HUES64 (cell line): Measurements from ENCODE around the gene IL22.

Source experiments
- H3K27ac ChIP-seq: 2 replicates; pipeline ENCODE4 v1.7.0; 2013; ENCODE audit warnings: low read depth, low read length, inconsistent platforms
- H3K27me3 ChIP-seq: 2 replicates; pipeline ENCODE4 v1.6.1; 2013; ENCODE audit warnings: mild to moderate bottlenecking, low read length; ENCODE audit not compliant: insufficient read depth
- H3K36me3 ChIP-seq: 2 replicates; pipeline ENCODE4 v1.6.1; 2013; ENCODE audit warnings: mild to moderate bottlenecking, low read length; ENCODE audit not compliant: insufficient read depth
- H3K4me1 ChIP-seq: 2 replicates; pipeline ENCODE4 v1.6.1; 2013; ENCODE audit warnings: mild to moderate bottlenecking, low read length, moderate library complexity; ENCODE audit not compliant: insufficient read depth
- H3K4me3 ChIP-seq: 2 replicates; pipeline ENCODE4 v1.5.1; 2013; ENCODE audit warnings: mild to moderate bottlenecking, low read length, moderate library complexity
- H3K9ac ChIP-seq: 2 replicates; pipeline ENCODE4 v1.6.1; 2013; ENCODE audit warnings: mild to moderate bottlenecking, low read depth, low read length
- H3K9me3 ChIP-seq: 2 replicates; pipeline ENCODE4 v1.6.1; 2013; ENCODE audit warnings: low read depth, low read length; ENCODE audit not compliant: insufficient read depth
- WGBS: fragments of 150-250, 120-280 bp; methylation state at CpG from one replicate; pipeline ENCODE4 v1.1.7; 2013; ENCODE audit warnings: missing lambda C conversion rate; 5-methylcytosine and 5-hydroxymethylcytosine counted together

IL22 gene

DNA sequence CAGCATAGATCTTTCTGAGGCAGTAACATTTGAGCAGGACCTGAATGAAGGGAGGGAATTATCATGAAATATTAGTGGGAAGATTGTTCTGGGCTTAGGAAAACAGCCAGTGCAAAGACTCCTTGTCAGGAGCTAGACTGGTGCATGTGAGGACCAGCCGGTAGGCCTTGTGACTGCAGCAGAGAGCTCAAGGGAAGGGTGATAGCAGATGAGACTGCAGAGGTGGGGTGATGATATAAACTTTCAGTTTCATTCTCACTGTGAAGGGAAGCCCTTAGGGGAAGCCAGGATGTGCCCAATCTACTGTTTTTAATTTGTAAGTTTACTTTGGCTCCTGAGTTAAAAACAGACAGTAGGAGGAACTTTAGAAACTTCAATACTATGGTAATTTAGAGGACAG, 12.4 kb downstream of the IL22 start:
- H3K4me3 ChIP-seq, result no peak overlapping the region
- H3K36me3 ChIP-seq, result no peaks in the 10 kb centered on the region
- no peaks in the 10 kb centered on the region for H3K27me3 ChIP-seq
- no peaks in the 10 kb centered on the region for H3K9me3 ChIP-seq
- 81% methylated on average over 1 of the region's 1 CpG for WGBS
- peaks cover 7% of the 10 kb centered on the region; the same call in 1 of the 2 replicates for H3K4me1 ChIP-seq
- no peak overlapping the region for H3K27ac ChIP-seq
- no peak overlapping the region for H3K9ac ChIP-seq

DNA sequence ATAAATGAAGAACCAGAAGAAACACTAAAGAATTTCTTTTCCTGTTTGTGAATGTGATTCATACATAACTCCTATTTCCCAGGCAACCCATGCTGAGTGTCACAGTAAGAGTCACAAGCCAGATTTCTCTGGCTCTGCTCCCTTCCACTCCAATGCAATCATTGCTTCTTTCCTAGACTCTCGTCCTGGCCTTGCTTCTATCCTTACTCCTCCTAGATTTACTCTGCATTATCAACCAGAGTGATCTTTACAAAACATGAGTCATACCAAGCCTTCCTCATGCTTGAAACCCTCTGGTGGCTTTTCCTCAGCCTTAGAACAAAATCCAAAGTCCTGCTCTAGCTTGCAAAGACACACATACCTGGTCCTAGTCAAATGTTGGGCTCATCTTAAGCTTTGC, 13.3 kb downstream of the IL22 start:
- H3K27me3 ChIP-seq, result no peaks in the 10 kb centered on the region
- H3K9me3 ChIP-seq, result no peaks in the 10 kb centered on the region
- no peak overlapping the region for H3K27ac ChIP-seq
- peaks cover 3% of the 10 kb centered on the region; the same call in 1 of the 2 replicates for H3K4me1 ChIP-seq
- no peak overlapping the region for H3K4me3 ChIP-seq
- no peak overlapping the region for H3K9ac ChIP-seq
- 84% methylated on average over 1 of the region's 1 CpG for WGBS
- no peaks in the 10 kb centered on the region for H3K36me3 ChIP-seq

DNA sequence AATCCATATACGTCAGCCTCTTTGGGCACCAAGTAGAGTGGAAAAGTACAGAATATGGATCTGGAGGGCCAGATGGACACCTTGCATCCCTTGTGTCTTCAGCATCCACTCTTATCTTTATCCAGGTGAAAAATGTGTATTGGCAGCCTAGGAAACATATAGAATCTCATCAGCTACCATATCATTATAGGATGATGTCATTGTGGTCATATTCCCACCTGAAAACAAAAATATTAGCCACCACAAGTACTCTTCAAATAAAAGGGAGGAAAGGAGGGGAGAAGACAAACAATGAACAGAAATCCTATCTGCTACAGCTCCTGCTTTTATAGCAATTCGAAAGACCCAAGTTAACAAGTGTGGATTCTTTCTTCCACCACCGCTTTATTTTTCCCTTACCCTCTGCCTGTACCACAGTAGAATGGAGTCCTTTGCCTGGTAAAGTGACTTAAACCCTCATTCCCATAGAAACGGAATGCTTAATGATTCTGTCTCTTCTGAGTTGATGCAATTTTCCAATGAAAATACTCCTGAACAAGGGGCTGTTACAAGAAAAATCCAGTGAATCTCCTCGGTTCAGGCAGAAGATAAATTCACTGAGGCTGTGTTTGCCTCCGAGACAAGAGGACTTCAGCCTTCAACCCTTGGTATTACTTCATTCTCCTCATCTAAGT, 14.0 kb downstream of the IL22 start:
- no peaks in the 10 kb centered on the region for H3K27me3 ChIP-seq
- H3K27ac ChIP-seq, result no peak overlapping the region
- no peak overlapping the region for H3K4me3 ChIP-seq
- H3K36me3 ChIP-seq, result no peaks in the 10 kb centered on the region
- no peaks in the 10 kb centered on the region for H3K9me3 ChIP-seq
- H3K9ac ChIP-seq, result no peak overlapping the region
- 96% methylated on average over 6 of the region's 6 CpGs for WGBS
- H3K4me1 ChIP-seq, result no peaks in the 10 kb centered on the region; the same call in 1 of the 2 replicates

DNA sequence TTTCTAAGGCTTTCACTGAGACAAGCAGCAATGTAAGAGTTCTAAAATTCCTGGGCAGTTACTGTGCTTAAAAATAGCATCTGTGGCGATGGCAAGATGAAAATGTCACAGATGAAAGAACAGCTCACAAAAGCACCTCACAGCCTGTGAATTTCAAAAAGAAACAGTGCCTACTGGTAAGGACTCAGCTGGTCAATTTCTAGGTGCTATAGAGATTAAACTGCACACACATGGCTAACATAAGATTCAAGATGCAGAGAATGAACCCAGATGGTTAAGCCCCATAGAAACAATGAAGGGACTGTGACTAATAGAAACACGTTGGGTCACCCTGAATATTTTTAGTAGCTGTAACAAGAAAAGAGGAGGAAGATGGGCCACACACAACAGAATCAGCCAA, 15.8 kb downstream of the IL22 start:
- no peak overlapping the region for H3K9ac ChIP-seq
- H3K36me3 ChIP-seq, result no peaks in the 10 kb centered on the region
- no peaks in the 10 kb centered on the region for H3K27me3 ChIP-seq
- H3K4me3 ChIP-seq, result no peak overlapping the region
- 83% methylated on average over 2 of the region's 2 CpGs for WGBS
- no peaks in the 10 kb centered on the region for H3K9me3 ChIP-seq
- H3K27ac ChIP-seq, result no peak overlapping the region
- H3K4me1 ChIP-seq, result no peaks in the 10 kb centered on the region; the same call in 1 of the 2 replicates

DNA sequence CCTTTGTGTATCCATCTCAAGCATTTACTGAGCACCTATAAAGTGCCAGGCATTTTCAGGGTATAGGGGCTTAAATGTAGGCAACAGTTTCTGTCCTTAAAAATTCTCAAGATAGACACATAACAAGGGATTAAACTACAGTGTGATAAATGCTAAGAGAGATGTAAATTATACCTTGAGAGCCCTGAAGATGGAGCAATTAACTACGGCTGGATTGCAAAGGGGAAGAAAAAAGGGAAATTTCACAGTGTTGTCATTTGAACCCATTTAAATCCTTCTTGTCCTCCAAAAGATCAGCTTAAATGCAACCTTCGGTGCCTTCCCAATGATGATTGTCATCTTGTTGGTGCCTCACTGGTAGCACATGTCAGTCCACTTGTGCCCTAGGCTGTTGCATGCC, 16.3 kb downstream of the IL22 start:
- Histone ChIP-seq H3K27me3 (no peaks in the 10 kb centered on the region), H3K36me3 (no peaks in the 10 kb centered on the region), H3K27ac (no peak overlapping the region), H3K4me3 (no peak overlapping the region), H3K4me1 (no peaks in the 10 kb centered on the region; the same call in 1 of the 2 replicates), H3K9ac (no peak overlapping the region), H3K9me3 (no peaks in the 10 kb centered on the region)
- 90% methylated on average over 2 of the region's 2 CpGs for WGBS

DNA sequence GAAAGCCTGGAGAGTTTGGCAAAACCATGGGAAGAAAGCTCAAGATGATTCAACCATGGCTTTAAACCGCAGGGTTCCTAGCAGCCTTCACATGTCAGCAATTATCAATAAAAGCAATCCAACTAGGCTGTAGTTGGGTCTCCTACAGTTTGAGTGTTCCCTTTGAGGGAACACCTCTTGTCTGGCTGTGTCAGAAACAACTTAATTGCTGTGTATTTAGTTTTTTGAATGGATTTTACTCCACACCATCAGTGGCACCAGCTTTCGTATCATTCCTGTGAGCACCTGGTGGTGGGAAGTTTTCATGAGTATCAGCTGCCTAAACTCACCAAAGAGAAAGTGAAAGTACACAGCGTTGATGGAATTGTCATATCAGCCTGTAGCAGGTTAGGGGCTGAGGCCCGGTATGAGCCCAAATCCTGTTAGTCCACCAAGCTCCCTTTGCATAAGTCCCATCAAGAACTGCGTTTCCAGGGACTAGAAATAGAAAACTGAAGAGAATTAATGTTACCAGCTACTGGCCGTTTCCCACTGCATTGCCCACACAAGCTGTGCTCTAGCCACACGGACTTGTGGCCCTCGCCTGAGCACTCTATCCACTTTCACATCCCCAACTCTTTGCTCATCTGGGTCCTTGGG, 16.9 kb downstream of the IL22 start:
- 96% methylated on average over 8 of the region's 8 CpGs for WGBS

DNA sequence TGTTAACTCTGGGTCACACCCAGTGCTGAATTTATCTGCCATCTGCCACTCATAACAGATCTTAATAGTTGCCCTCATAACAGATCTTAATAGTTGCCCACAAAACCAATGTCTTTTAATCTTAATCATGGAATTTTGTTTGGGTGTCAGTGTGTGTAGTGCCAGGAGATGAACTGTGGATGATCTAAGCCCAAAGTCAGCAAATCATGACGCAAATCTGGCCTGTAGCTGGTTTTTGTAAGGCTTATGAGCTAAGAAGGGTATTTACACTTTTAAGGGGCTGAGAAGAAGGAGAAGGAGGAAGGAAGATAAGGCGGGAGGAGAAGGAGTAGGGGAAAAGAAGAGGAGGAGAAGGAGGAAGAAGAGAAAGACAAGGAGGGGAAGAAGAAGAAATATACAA, 17.8 kb downstream of the IL22 start:
- H3K9ac ChIP-seq, result no peak overlapping the region
- no peak overlapping the region for H3K4me3 ChIP-seq
- no peaks in the 10 kb centered on the region for H3K36me3 ChIP-seq
- no peak overlapping the region for H3K27ac ChIP-seq
- no peaks in the 10 kb centered on the region for H3K27me3 ChIP-seq
- 92% methylated on average over 2 of the region's 2 CpGs for WGBS
- H3K4me1 ChIP-seq, result no peaks in the 10 kb centered on the region; the same call in 1 of the 2 replicates
- H3K9me3 ChIP-seq, result no peaks in the 10 kb centered on the region

More for the DNA sequence above, 16.9 kb downstream of the IL22 start:
- no peak overlapping the region for H3K4me3 ChIP-seq
- H3K36me3 ChIP-seq, result no peaks in the 10 kb centered on the region
- no peaks in the 10 kb centered on the region; the same call in 1 of the 2 replicates for H3K4me1 ChIP-seq
- no peak overlapping the region for H3K27ac ChIP-seq
- no peak overlapping the region for H3K9ac ChIP-seq
- no peaks in the 10 kb centered on the region for H3K27me3 ChIP-seq
- H3K9me3 ChIP-seq, result no peaks in the 10 kb centered on the region

DNA sequence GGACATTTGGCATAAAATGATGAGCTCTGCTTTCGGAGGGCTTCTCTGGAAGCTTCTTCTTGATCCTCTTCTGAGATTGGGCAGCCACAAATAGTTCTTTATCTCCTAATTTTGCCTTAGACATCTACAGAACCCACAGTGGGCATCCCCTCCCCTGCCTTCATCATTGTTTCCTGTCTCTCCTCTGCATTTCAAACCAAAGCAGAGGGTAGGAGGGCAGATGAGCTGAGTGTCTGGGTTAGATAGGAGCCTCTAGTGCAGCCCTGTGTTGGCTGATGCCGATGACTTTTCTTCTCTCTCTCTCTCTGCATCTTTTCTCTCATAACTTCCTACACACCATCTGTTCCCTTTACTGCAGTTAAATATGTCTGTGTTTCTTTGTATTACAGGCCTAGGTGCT, 19.3 kb downstream of the IL22 start:
- H3K27ac ChIP-seq, result no peak overlapping the region
- H3K27me3 ChIP-seq, result no peaks in the 10 kb centered on the region
- H3K9ac ChIP-seq, result no peak overlapping the region
- H3K9me3 ChIP-seq, result no peaks in the 10 kb centered on the region
- no peak overlapping the region for H3K4me3 ChIP-seq
- no peaks in the 10 kb centered on the region for H3K4me1 ChIP-seq
- WGBS, result 95% methylated on average over 1 of the region's 2 CpGs
- no peaks in the 10 kb centered on the region for H3K36me3 ChIP-seq

DNA sequence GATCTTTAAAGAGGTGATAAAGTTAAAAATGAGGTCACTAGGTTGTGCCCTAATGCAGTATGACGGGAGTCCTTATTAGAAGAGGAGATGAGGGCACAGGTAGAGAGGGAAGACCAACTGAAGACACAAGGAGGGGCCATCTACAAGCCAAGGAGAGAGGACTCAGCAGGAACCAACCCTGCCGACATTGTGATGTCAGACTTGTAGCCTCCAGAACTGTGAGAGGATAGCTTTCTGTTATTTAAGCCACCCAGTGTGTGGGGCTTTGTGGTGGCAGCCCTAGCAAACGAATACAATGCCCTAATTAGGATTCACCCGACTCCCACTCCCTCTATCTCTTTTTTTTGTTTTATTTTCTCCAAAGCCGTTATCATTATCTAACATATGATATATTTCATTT, 19.9 kb downstream of the IL22 start:
- Histone ChIP-seq H3K27ac (no peak overlapping the region), H3K9me3 (no peaks in the 10 kb centered on the region), H3K36me3 (no peaks in the 10 kb centered on the region), H3K4me3 (no peak overlapping the region), H3K4me1 (no peaks in the 10 kb centered on the region), H3K9ac (no peak overlapping the region), H3K27me3 (no peaks in the 10 kb centered on the region)
- WGBS, result 71% methylated on average over 3 of the region's 5 CpGs

DNA sequence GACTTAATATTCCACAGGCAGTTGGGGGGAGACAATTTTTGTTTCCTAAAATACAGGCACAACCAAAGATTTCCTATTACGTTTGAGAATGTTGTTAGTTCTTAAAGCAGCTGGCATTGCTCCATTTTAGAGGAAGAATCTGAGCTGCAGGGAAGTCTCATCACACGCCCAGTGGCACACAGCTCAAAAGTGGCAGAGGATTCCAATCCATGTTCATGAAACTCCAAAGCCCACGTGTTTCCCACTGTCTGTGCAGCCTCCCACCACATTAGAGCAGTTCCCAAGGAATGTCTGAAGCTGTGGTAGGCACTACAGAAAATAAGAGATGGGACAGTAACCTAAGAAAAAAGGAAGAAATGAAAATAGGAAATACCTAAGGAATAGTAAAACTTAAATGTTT, 21.7 kb downstream of the IL22 start:
- no peaks in the 10 kb centered on the region for H3K36me3 ChIP-seq
- no peaks in the 10 kb centered on the region for H3K4me1 ChIP-seq
- no peak overlapping the region for H3K9ac ChIP-seq
- no peaks in the 10 kb centered on the region for H3K27me3 ChIP-seq
- 79% methylated on average over 3 of the region's 3 CpGs for WGBS
- no peaks in the 10 kb centered on the region for H3K9me3 ChIP-seq
- no peak overlapping the region for H3K4me3 ChIP-seq
- no peak overlapping the region for H3K27ac ChIP-seq

DNA sequence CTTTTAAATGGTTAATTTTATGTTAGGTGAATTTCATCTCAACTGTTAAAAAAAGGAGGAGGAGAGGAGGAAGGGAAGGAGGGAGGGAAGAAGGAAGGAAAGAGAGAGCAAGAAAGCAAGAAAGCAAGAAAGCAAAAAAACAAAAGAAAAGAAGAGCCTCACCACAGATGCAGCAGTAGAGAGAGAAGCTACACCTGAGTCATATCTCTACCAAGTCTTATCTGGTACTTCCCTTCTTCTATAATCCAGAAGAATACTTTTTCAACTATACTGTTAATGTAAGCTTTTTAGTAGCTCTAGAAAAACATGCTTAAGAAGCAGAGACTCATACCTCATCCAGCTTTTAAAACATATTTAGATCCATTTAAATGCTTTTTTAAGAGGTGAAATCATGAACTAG, 22.2 kb downstream of the IL22 start:
- Histone ChIP-seq H3K27me3 (no peaks in the 10 kb centered on the region), H3K27ac (no peak overlapping the region), H3K9ac (no peak overlapping the region), H3K4me1 (no peaks in the 10 kb centered on the region), H3K9me3 (no peaks in the 10 kb centered on the region), H3K4me3 (no peak overlapping the region), H3K36me3 (no peaks in the 10 kb centered on the region)
